WTC11 (cell line): ENCODE data around the gene ABCA1.

Experiments used
- IRF2 ChIP-seq: sonication (generic); formaldehyde crosslinking; IDR thresholded peaks from 2 replicates; pipeline ENCODE4 v1.8.0; 2022; ENCODE audit warnings: low read depth, missing genetic modification reagents, borderline replicate concordance
- JUN ChIP-seq: sonication (generic); formaldehyde crosslinking; IDR thresholded peaks from 2 replicates; pipeline ENCODE4 v1.8.0; 2023; ENCODE audit warnings: mild to moderate bottlenecking, missing genetic modification reagents
- MYBL2 ChIP-seq: sonication (generic); formaldehyde crosslinking; IDR thresholded peaks from 2 replicates; pipeline ENCODE4 v1.8.1; 2023; ENCODE audit warnings: mild to moderate bottlenecking, moderate library complexity, missing genetic modification reagents
- NR2C2 ChIP-seq: sonication (generic); formaldehyde crosslinking; IDR thresholded peaks from 2 replicates; pipeline ENCODE4 v1.8.0; 2022; ENCODE audit warnings: mild to moderate bottlenecking, missing genetic modification reagents
- ZNF317 ChIP-seq: sonication (generic); formaldehyde crosslinking; IDR thresholded peaks from 2 replicates; pipeline ENCODE4 v1.8.1; 2023; ENCODE audit warnings: low read depth, mild to moderate bottlenecking, moderate library complexity, missing genetic modification reagents, borderline replicate concordance
- TF ChIP-seq, protein P1 (sequence below): fragments of 250-450 bp; sonication (Bioruptor Pico); IDR thresholded peaks from 2 replicates; pipeline ENCODE4 v2.1.2; 2022; ENCODE audit warnings: mild to moderate bottlenecking, moderate library complexity
- TF ChIP-seq, protein P2 (sequence below): fragments of 200-600 bp; IDR thresholded peaks from 2 replicates; pipeline ENCODE4 v1.8.0; 2022; ENCODE audit warnings: antibody characterized with exemption
- TF ChIP-seq, protein P3 (sequence below): sonication (generic); formaldehyde crosslinking; IDR thresholded peaks from 2 replicates; pipeline ENCODE4 v1.8.1; 2022; ENCODE audit warnings: low read depth, missing genetic modification reagents, borderline replicate concordance
- TF ChIP-seq, protein P4 (sequence below): sonication (generic); formaldehyde crosslinking; IDR thresholded peaks from 2 replicates; pipeline ENCODE4 v1.8.0; 2023; ENCODE audit warnings: missing genetic modification reagents, mild to moderate bottlenecking, borderline replicate concordance

- TF ChIP-seq MYBL2 (CRISPR knock-in tag) (no peak), ZNF317 (no peak), IRF2 (CRISPR knock-in tag) (no peak), JUN (CRISPR knock-in tag) (no peak), NR2C2 (CRISPR knock-in tag) (no peak)
- TF ChIP-seq, protein P1, sequence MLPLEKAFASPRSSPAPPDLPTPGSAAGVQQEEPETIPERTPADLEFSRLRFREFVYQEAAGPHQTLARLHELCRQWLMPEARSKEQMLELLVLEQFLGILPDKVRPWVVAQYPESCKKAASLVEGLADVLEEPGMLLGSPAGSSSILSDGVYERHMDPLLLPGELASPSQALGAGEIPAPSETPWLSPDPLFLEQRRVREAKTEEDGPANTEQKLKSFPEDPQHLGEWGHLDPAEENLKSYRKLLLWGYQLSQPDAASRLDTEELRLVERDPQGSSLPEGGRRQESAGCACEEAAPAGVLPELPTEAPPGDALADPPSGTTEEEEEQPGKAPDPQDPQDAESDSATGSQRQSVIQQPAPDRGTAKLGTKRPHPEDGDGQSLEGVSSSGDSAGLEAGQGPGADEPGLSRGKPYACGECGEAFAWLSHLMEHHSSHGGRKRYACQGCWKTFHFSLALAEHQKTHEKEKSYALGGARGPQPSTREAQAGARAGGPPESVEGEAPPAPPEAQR (CRISPR knock-in tag), result no peak
- TF ChIP-seq, protein P2, sequence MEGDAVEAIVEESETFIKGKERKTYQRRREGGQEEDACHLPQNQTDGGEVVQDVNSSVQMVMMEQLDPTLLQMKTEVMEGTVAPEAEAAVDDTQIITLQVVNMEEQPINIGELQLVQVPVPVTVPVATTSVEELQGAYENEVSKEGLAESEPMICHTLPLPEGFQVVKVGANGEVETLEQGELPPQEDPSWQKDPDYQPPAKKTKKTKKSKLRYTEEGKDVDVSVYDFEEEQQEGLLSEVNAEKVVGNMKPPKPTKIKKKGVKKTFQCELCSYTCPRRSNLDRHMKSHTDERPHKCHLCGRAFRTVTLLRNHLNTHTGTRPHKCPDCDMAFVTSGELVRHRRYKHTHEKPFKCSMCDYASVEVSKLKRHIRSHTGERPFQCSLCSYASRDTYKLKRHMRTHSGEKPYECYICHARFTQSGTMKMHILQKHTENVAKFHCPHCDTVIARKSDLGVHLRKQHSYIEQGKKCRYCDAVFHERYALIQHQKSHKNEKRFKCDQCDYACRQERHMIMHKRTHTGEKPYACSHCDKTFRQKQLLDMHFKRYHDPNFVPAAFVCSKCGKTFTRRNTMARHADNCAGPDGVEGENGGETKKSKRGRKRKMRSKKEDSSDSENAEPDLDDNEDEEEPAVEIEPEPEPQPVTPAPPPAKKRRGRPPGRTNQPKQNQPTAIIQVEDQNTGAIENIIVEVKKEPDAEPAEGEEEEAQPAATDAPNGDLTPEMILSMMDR, result no peak
- TF ChIP-seq, protein P3, sequence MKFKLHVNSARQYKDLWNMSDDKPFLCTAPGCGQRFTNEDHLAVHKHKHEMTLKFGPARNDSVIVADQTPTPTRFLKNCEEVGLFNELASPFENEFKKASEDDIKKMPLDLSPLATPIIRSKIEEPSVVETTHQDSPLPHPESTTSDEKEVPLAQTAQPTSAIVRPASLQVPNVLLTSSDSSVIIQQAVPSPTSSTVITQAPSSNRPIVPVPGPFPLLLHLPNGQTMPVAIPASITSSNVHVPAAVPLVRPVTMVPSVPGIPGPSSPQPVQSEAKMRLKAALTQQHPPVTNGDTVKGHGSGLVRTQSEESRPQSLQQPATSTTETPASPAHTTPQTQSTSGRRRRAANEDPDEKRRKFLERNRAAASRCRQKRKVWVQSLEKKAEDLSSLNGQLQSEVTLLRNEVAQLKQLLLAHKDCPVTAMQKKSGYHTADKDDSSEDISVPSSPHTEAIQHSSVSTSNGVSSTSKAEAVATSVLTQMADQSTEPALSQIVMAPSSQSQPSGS (CRISPR knock-in tag), result no peak
- TF ChIP-seq, protein P4, sequence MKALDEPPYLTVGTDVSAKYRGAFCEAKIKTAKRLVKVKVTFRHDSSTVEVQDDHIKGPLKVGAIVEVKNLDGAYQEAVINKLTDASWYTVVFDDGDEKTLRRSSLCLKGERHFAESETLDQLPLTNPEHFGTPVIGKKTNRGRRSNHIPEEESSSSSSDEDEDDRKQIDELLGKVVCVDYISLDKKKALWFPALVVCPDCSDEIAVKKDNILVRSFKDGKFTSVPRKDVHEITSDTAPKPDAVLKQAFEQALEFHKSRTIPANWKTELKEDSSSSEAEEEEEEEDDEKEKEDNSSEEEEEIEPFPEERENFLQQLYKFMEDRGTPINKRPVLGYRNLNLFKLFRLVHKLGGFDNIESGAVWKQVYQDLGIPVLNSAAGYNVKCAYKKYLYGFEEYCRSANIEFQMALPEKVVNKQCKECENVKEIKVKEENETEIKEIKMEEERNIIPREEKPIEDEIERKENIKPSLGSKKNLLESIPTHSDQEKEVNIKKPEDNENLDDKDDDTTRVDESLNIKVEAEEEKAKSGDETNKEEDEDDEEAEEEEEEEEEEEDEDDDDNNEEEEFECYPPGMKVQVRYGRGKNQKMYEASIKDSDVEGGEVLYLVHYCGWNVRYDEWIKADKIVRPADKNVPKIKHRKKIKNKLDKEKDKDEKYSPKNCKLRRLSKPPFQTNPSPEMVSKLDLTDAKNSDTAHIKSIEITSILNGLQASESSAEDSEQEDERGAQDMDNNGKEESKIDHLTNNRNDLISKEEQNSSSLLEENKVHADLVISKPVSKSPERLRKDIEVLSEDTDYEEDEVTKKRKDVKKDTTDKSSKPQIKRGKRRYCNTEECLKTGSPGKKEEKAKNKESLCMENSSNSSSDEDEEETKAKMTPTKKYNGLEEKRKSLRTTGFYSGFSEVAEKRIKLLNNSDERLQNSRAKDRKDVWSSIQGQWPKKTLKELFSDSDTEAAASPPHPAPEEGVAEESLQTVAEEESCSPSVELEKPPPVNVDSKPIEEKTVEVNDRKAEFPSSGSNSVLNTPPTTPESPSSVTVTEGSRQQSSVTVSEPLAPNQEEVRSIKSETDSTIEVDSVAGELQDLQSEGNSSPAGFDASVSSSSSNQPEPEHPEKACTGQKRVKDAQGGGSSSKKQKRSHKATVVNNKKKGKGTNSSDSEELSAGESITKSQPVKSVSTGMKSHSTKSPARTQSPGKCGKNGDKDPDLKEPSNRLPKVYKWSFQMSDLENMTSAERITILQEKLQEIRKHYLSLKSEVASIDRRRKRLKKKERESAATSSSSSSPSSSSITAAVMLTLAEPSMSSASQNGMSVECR, result no peak
These were observed 13.6 kb upstream of the ABCA1 start for GRCh38 chr9:104941597-104941996.
